ENCODE measurements around the gene HOXB1. TPM values are rescaled to one million over a fixed set of nuclear protein-coding genes. Genes with fewer than 3 reads are reported as not detected.

Gene HOXB1
- total RNA-seq, 1 experiment from 2014 or later: not detected

- in situ Hi-C loops (cut with HindIII; ENCODE audit: low pct_unique_long_range_greater_than_20kb, low sequenced_read_pairs): no loop called here
- TF ChIP-seq POLR2AphosphoS5 (IDR thresholded peaks at IDR 0.05; ENCODE audit: low read depth, low read length) (no peak), TCF7L2 (IDR thresholded peaks at IDR 0.05; ENCODE audit: low read depth, low read length) (no peak), REST (IDR thresholded peaks at IDR 0.05; ENCODE audit: insufficient read depth in 1 of 2, low read depth in 2 of 2, low read length in 1 of 2) (no peak), CTCF (IDR thresholded peaks at IDR 0.05) (no peak), SIN3A (IDR thresholded peaks at IDR 0.05; ENCODE audit: borderline replicate concordance, insufficient read depth, low read depth, low read length) (no peak)
- Histone ChIP-seq H3K4me1 (ENCODE audit: control insufficient read depth, insufficient read depth, low read length) (peaks cover 24% of the 10 kb centered on the region), H3K27ac (ENCODE audit: low read length) (peak overlapping the region; percentile 70), H3K27me3 (ENCODE audit: control insufficient read depth, insufficient read depth, low read length) (no peaks in the 10 kb centered on the region), H3K4me3 (ENCODE audit: low read depth in 2 of 2, low read length in 2 of 2) (no peak overlapping the region), H3K9me3 (ENCODE audit: control insufficient read depth, insufficient read depth, low read depth, low read length) (no peaks in the 10 kb centered on the region), H3K36me3 (ENCODE audit: control insufficient read depth, insufficient read depth, low read length) (no peaks in the 10 kb centered on the region)
- POLR2A ChIA-PET: no interaction called here
- ATAC-seq: peak; percentile 5; the same call in 1 of the 2 replicates
- CTCF ChIA-PET: interaction anchor here (1.1 kb wide), 1 partner anchor 8 kb away, joined by 3 read pairs; no protein-coding TSS in a partner anchor
- intact Hi-C loops (cut with micrococcal nuclease; ENCODE audit: unreplicated experiment): no loop called here
- no TSS peak for BruUV-seq (replicated peaks)
- no peak for DNase-seq (ENCODE audit: low read depth, low spot score)
These were observed 46.6 kb downstream of the HOXB1 start for GRCh38 chr17:48484256-48484655.

- peak; percentile 87 for ATAC-seq
- Histone ChIP-seq H3K36me3 (ENCODE audit: control insufficient read depth, insufficient read depth, low read length) (no peaks in the 10 kb centered on the region), H3K27me3 (ENCODE audit: control insufficient read depth, insufficient read depth, low read length) (no peaks in the 10 kb centered on the region), H3K9me3 (ENCODE audit: control insufficient read depth, insufficient read depth, low read depth, low read length) (no peaks in the 10 kb centered on the region), H3K4me1 (ENCODE audit: control insufficient read depth, insufficient read depth, low read length) (peaks cover 24% of the 10 kb centered on the region), H3K4me3 (ENCODE audit: low read depth in 2 of 2, low read length in 2 of 2) (0 out of 4 replicates have a peak overlapping the region, but pooled peaks of 1 of the 2 experiments have one; percentile 17), H3K27ac (ENCODE audit: low read length) (peak overlapping the region; percentile 70)
- in situ Hi-C loops (cut with HindIII; ENCODE audit: low pct_unique_long_range_greater_than_20kb, low sequenced_read_pairs) (no loop called here), intact Hi-C loops (cut with micrococcal nuclease; ENCODE audit: unreplicated experiment) (no loop called here)
- no peak for DNase-seq (ENCODE audit: low read depth, low spot score)
- BruUV-seq (replicated peaks): no TSS peak
- ChIA-PET POLR2A (interaction anchor here (0.5 kb wide), 1 partner anchor 80 kb away, joined by 4 read pairs; no protein-coding TSS in a partner anchor), CTCF (interaction anchor here (0.6 to 1.1 kb wide), 2 partner anchors 9 to 224 kb away, joined by 3 to 6 read pairs; no protein-coding TSS in a partner anchor)
- TF ChIP-seq REST (IDR thresholded peaks at IDR 0.05; ENCODE audit: insufficient read depth in 1 of 2, low read depth in 2 of 2, low read length in 1 of 2) (no peak), TCF7L2 (IDR thresholded peaks at IDR 0.05; ENCODE audit: low read depth, low read length) (peak; percentile 87)
These were observed 47.2 kb downstream of the HOXB1 start for GRCh38 chr17:48483471-48484131.
